HG02678 (cell line): ENCODE data around the gene SLC1A4.

Experiments
- ATAC-seq: cut with Tn5 transposase; IDR thresholded peaks from one replicate; pipeline ENCODE4 v1.9.1; 2021; ENCODE audit warnings: mild to moderate bottlenecking, moderate library complexity; ENCODE audit not compliant: unreplicated experiment

Gene SLC1A4

DNA sequence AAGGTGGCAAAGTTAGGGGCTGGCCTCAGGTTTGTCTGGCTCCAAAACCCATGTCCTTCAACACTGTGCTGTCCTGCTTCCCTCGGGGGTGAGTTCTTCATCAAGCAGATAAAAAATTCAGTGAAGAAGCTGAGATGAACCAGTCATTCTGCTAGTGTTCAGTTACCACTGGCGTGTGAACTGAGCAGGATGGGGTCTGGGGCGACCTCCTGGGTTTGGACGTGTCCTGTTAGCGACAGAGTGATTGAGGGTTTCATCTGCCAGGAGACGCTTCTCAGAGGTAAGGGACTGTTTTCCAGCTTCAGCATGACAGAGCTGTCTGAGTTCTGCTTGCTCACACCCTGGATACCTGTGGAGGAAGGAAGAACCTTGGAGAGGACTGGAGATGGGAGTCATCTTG, 81.7 kb downstream of the SLC1A4 start:
- ATAC-seq = no peak

DNA sequence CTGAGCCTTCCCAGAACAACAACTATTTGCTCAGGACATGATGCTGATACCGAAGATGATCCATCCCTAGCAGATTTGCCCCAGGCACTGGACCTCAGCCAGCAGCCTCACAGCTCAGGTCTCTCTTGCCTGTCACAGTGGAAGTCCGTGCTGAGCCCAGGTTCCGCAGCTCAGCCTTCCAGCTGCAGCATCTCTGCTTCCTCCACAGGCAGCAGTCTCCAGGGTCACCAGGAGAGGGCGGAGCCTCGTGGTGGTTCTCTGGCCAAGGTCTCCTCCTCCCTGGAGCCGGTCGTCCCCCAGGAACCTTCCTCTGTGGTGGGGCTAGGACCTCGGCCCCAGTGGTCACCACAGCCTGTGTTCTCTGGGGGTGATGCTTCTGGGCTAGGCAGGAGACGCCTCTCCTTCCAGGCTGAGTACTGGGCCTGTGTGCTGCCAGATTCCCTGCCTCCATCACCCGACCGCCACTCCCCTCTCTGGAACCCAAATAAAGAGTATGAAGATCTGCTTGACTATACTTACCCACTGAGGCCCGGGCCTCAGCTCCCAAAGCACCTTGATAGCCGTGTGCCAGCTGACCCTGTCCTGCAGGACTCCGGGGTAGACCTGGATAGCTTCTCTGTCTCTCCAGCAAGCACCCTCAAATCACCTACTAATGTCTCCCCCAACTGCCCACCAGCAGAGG, 82.4 kb downstream of the SLC1A4 start:
- ATAC-seq = no peak

DNA sequence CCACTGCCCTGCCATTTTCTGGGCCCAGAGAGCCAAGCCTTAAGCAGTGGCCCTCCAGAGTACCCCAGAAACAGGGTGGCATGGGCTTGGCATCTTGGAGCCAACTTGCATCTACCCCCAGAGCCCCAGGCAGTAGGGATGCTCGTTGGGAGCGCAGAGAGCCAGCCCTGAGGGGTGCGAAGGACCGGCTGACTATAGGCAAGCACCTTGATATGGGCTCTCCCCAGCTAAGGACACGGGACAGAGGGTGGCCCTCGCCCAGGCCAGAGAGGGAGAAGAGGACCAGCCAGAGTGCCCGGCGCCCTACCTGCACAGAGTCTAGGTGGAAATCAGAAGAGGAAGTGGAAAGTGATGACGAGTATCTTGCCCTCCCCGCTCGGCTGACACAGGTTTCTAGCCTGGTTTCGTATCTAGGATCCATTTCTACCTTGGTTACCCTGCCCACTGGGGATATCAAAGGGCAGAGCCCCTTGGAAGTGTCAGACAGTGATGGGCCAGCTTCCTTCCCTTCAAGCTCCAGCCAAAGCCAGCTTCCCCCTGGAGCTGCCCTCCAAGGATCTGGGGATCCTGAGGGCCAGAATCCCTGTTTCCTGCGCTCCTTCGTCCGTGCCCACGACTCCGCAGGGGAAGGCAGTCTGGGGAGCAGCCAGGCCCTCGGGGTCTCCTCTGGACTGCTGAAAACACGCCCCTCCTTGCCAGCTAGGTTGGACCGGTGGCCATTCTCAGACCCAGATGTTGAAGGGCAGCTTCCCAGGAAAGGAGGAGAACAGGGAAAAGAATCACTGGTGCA, 83.2 kb downstream of the SLC1A4 start:
- peak; percentile 61 for ATAC-seq
